ENCODE data around the gene POM121L2. TPM values are rescaled to one million over a fixed set of nuclear protein-coding genes. Genes with fewer than 3 reads are reported as not detected.

POM121L2 gene
- total and polyA plus RNA-seq, 2 of the 13 experiments (the other 11 are each of a cell fraction or from before 2014, with no cell fraction given): not detected

DNA sequence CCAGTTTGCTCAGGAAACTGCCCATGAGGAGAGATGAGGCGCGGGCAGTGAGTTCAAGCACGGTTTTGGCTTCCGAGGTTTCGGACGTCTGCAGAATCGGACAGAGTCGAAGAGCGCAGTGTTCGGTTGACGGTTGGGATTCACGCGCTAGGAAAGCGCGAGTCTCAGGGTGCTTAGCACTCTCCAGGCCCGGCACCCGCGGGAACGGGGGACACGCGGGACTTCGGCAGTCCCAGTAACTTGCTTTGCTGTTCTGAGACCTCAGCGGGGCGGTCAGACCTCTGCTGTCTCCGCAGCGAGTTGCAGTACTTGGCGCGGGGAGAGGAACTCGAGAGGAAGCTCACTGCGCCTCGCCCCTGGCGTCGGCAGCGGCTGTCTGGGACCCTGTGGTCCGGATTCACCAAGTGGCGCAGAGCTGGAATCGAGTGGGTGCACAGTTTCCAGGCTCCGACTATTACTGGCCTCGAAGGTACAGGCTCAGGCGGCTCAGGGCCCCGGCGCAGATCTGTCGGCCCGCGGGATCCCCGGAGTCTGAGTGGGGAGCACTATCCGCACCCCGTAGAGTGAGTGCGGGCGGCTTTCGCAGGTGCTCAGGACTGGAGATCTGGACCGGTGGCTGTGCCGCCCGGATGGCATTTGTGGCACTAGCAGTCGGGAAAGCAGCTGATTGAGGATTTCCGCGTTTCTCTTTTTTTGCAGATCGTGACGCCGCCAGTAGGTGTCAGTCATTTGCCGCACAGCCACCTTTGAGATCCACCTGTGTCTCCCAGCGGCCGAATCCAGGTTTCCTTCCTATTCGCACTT, at the start of gene POM121L2 (continued):
- TF ChIP-seq, protein P1, sequence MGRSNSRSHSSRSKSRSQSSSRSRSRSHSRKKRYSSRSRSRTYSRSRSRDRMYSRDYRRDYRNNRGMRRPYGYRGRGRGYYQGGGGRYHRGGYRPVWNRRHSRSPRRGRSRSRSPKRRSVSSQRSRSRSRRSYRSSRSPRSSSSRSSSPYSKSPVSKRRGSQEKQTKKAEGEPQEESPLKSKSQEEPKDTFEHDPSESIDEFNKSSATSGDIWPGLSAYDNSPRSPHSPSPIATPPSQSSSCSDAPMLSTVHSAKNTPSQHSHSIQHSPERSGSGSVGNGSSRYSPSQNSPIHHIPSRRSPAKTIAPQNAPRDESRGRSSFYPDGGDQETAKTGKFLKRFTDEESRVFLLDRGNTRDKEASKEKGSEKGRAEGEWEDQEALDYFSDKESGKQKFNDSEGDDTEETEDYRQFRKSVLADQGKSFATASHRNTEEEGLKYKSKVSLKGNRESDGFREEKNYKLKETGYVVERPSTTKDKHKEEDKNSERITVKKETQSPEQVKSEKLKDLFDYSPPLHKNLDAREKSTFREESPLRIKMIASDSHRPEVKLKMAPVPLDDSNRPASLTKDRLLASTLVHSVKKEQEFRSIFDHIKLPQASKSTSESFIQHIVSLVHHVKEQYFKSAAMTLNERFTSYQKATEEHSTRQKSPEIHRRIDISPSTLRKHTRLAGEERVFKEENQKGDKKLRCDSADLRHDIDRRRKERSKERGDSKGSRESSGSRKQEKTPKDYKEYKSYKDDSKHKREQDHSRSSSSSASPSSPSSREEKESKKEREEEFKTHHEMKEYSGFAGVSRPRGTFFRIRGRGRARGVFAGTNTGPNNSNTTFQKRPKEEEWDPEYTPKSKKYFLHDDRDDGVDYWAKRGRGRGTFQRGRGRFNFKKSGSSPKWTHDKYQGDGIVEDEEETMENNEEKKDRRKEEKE (IDR thresholded peaks at IDR 0.05): no peak
- TF ChIP-seq KAT8 (CRISPR knock-in tag; IDR thresholded peaks at IDR 0.05) (0 out of 2 replicates have a peak, but pooled peaks have one; percentile 16), ZNF350 (CRISPR knock-in tag; IDR thresholded peaks at IDR 0.05; ENCODE audit: borderline replicate concordance, low read depth) (peak; percentile 59; the same call in 1 of the 2 replicates), TBX2 (CRISPR knock-in tag; IDR thresholded peaks at IDR 0.05; ENCODE audit: borderline replicate concordance) (peak; percentile 47; the same call in 1 of the 2 replicates), ARID2 (CRISPR knock-in tag; IDR thresholded peaks at IDR 0.05; ENCODE audit: borderline replicate concordance) (peak; percentile 60; the same call in 1 of the 2 replicates), ATF7-NPFF (CRISPR knock-in tag; IDR thresholded peaks at IDR 0.05; ENCODE audit: low read depth) (no peak), ZFP36 (IDR thresholded peaks at IDR 0.05; ENCODE audit: borderline replicate concordance, low read depth, low read length, partially characterized antibody) (no peak), ZBTB1 (CRISPR knock-in tag; IDR thresholded peaks at IDR 0.05; ENCODE audit: borderline replicate concordance) (no peak), ZFP41 (CRISPR knock-in tag; IDR thresholded peaks at IDR 0.05; ENCODE audit: borderline replicate concordance) (no peak; the same call in 1 of the 2 replicates), ZFP90 (CRISPR knock-in tag; IDR thresholded peaks at IDR 0.05; ENCODE audit: borderline replicate concordance) (0 out of 2 replicates have a peak, but pooled peaks have one; percentile 53), SP140L (CRISPR knock-in tag; IDR thresholded peaks at IDR 0.05; ENCODE audit: borderline replicate concordance) (no peak)
- TF ChIP-seq, protein P2, sequence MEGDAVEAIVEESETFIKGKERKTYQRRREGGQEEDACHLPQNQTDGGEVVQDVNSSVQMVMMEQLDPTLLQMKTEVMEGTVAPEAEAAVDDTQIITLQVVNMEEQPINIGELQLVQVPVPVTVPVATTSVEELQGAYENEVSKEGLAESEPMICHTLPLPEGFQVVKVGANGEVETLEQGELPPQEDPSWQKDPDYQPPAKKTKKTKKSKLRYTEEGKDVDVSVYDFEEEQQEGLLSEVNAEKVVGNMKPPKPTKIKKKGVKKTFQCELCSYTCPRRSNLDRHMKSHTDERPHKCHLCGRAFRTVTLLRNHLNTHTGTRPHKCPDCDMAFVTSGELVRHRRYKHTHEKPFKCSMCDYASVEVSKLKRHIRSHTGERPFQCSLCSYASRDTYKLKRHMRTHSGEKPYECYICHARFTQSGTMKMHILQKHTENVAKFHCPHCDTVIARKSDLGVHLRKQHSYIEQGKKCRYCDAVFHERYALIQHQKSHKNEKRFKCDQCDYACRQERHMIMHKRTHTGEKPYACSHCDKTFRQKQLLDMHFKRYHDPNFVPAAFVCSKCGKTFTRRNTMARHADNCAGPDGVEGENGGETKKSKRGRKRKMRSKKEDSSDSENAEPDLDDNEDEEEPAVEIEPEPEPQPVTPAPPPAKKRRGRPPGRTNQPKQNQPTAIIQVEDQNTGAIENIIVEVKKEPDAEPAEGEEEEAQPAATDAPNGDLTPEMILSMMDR (CRISPR knock-in tag; IDR thresholded peaks at IDR 0.05): peak; percentile 97
- TF ChIP-seq, protein P3, sequence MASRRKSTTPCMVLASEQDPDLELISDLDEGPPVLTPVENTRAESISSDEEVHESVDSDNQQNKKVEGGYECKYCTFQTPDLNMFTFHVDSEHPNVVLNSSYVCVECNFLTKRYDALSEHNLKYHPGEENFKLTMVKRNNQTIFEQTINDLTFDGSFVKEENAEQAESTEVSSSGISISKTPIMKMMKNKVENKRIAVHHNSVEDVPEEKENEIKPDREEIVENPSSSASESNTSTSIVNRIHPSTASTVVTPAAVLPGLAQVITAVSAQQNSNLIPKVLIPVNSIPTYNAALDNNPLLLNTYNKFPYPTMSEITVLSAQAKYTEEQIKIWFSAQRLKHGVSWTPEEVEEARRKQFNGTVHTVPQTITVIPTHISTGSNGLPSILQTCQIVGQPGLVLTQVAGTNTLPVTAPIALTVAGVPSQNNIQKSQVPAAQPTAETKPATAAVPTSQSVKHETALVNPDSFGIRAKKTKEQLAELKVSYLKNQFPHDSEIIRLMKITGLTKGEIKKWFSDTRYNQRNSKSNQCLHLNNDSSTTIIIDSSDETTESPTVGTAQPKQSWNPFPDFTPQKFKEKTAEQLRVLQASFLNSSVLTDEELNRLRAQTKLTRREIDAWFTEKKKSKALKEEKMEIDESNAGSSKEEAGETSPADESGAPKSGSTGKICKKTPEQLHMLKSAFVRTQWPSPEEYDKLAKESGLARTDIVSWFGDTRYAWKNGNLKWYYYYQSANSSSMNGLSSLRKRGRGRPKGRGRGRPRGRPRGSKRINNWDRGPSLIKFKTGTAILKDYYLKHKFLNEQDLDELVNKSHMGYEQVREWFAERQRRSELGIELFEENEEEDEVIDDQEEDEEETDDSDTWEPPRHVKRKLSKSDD (CRISPR knock-in tag; IDR thresholded peaks at IDR 0.05; ENCODE audit: low read depth): 0 out of 2 replicates have a peak, but pooled peaks have one; percentile 41
- TF ChIP-seq, protein P4, sequence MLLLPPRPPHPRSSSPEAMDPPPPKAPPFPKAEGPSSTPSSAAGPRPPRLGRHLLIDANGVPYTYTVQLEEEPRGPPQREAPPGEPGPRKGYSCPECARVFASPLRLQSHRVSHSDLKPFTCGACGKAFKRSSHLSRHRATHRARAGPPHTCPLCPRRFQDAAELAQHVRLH (CRISPR knock-in tag; IDR thresholded peaks at IDR 0.05; ENCODE audit: borderline replicate concordance, low read depth): 0 out of 2 replicates have a peak, but pooled peaks have one; percentile 69
- TF ChIP-seq, protein P5, sequence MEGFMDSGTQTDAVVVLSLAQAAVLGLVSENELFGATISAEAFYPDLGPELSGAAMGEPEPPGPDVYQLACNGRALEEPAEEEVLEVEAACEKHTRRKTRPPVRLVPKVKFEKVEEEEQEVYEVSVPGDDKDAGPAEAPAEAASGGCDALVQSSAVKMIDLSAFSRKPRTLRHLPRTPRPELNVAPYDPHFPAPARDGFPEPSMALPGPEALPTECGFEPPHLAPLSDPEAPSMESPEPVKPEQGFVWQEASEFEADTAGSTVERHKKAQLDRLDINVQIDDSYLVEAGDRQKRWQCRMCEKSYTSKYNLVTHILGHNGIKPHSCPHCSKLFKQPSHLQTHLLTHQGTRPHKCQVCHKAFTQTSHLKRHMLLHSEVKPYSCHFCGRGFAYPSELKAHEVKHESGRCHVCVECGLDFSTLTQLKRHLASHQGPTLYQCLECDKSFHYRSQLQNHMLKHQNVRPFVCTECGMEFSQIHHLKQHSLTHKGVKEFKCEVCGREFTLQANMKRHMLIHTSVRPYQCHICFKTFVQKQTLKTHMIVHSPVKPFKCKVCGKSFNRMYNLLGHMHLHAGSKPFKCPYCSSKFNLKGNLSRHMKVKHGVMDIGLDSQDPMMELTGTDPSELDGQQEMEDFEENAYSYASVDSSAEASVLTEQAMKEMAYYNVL (CRISPR knock-in tag; IDR thresholded peaks at IDR 0.05; ENCODE audit: borderline replicate concordance): no peak

All from HepG2 (cell line).